Parathyroid adenoma (tissue), 2 donors: ENCODE data around the gene PSME2.

Experiments used
- H2AFZ ChIP-seq: fragments of 300-600 bp; sonication (generic); one replicate; pipeline ENCODE4 v1.7.0; 2017; ENCODE audit warnings: antibody characterized with exemption, mild to moderate bottlenecking
- H3K27ac ChIP-seq: fragments of 300-600 bp; sonication (generic); one replicate; pipeline ENCODE4 v1.7.0; 2017
- H3K27me3 ChIP-seq: fragments of 300-600 bp; sonication (generic); one replicate; pipeline ENCODE4 v1.7.0; 2017; ENCODE audit warnings: low read length; ENCODE audit not compliant: control insufficient read depth, insufficient read depth
- H3K36me3 ChIP-seq: fragments of 300-600 bp; sonication (generic); one replicate; pipeline ENCODE4 v1.7.0; 2017; ENCODE audit warnings: low read length; ENCODE audit not compliant: control insufficient read depth, insufficient read depth
- H3K4me1 ChIP-seq: fragments of 300-600 bp; sonication (generic); one replicate; pipeline ENCODE4 v1.7.0; 2017; ENCODE audit warnings: control low read depth
- H3K4me2 ChIP-seq: fragments of 300-600 bp; sonication (generic); one replicate; pipeline ENCODE4 v1.7.0; 2017; ENCODE audit warnings: low read length
- H3K4me3 ChIP-seq: fragments of 300-600 bp; sonication (generic); one replicate; pipeline ENCODE4 v1.7.0; 2017; ENCODE audit warnings: low read depth, low read length
- H3K79me2 ChIP-seq: fragments of 300-600 bp; sonication (generic); one replicate; pipeline ENCODE4 v1.7.0; 2017; ENCODE audit warnings: control low read depth
- H3K9ac ChIP-seq: fragments of 300-600 bp; sonication (generic); one replicate; pipeline ENCODE4 v1.7.0; 2017; ENCODE audit warnings: mild to moderate bottlenecking
- H3K9me3 ChIP-seq: fragments of 300-600 bp; sonication (generic); one replicate; pipeline ENCODE4 v1.7.0; 2017; ENCODE audit warnings: low read length; ENCODE audit not compliant: control insufficient read depth
- CTCF ChIP-seq: fragments of 300-600 bp; sonication (generic); IDR thresholded peaks from one replicate; pipeline ENCODE4 v1.7.0; 2017; ENCODE audit warnings: antibody characterized with exemption, mild to moderate bottlenecking
- donor health status: primary hyperparathyroidism.

PSME2 gene

GRCh38 chr14:24137529-24138395 lies 8.6 kb downstream of the PSME2 start:
- Histone ChIP-seq H3K27me3 (no peaks in the 10 kb centered on the region), H3K4me1 (peaks cover 8% of the 10 kb centered on the region), H2AFZ (no peak overlapping the region), H3K4me3 (no peak overlapping the region), H3K9ac (no peak overlapping the region), H3K4me2 (no peak overlapping the region), H3K27ac (no peak overlapping the region), H3K36me3 (no peaks in the 10 kb centered on the region), H3K79me2 (peaks cover 4% of the 10 kb centered on the region), H3K9me3 (no peaks in the 10 kb centered on the region)
- no peak for TF ChIP-seq CTCF

- TF ChIP-seq CTCF: no peak
- peaks cover 4% of the 10 kb centered on the region for H3K79me2 ChIP-seq
- peak overlapping the region; percentile 89 for H2AFZ ChIP-seq
- peak overlapping the region; percentile 68 for H3K4me3 ChIP-seq
- H3K27ac ChIP-seq: peak overlapping the region; percentile 76
- no peaks in the 10 kb centered on the region for H3K36me3 ChIP-seq
- H3K9ac ChIP-seq: peak overlapping the region; percentile 74
- H3K4me1 ChIP-seq: peaks cover 8% of the 10 kb centered on the region
- H3K27me3 ChIP-seq: no peaks in the 10 kb centered on the region
- peak overlapping the region; percentile 56 for H3K4me2 ChIP-seq
- H3K9me3 ChIP-seq: no peaks in the 10 kb centered on the region
Observed at GRCh38 chr14:24136684-24137528, 9.5 kb downstream of the PSME2 start.

GRCh38 chr14:24135834-24136683 lies 10.4 kb downstream of the PSME2 start, which contains the start of gene PSME1:
Gene PSME1 (plus strand): TSS chr14:24136194. CDS start chr14:24136263, 69 bp downstream.
- no peaks in the 10 kb centered on the region for H3K27me3 ChIP-seq
- H3K36me3 ChIP-seq: no peaks in the 10 kb centered on the region
- H3K4me3 ChIP-seq: peak within 1 kb of the TSS; percentile 68
- H3K27ac ChIP-seq: peak within 1 kb of the TSS; percentile 76
- peaks cover 4% of the 10 kb centered on the region for H3K79me2 ChIP-seq
- H3K4me1 ChIP-seq: peaks cover 8% of the 10 kb centered on the region
- H2AFZ ChIP-seq: peak within 1 kb of the TSS; percentile 89
- H3K9me3 ChIP-seq: no peaks in the 10 kb centered on the region
- H3K9ac ChIP-seq: peak within 1 kb of the TSS; percentile 74
- no peak for TF ChIP-seq CTCF
- peak within 1 kb of the TSS; percentile 76 for H3K4me2 ChIP-seq

GRCh38 chr14:24135584-24135833 lies 10.9 kb downstream of the PSME2 start:
- Histone ChIP-seq H3K79me2 (peaks cover 4% of the 10 kb centered on the region), H2AFZ (peak overlapping the region; percentile 89), H3K4me1 (peaks cover 8% of the 10 kb centered on the region)

More at GRCh38 chr14:24135584-24135833, 10.9 kb downstream of the PSME2 start:
- H3K9me3 ChIP-seq: no peaks in the 10 kb centered on the region
- no peak for TF ChIP-seq CTCF
- no peaks in the 10 kb centered on the region for H3K27me3 ChIP-seq
- no peak overlapping the region for H3K9ac ChIP-seq
- H3K36me3 ChIP-seq: no peaks in the 10 kb centered on the region
- H3K4me3 ChIP-seq: peak overlapping the region; percentile 68
- peak overlapping the region; percentile 76 for H3K4me2 ChIP-seq
- peak overlapping the region; percentile 76 for H3K27ac ChIP-seq
